Measurements from ENCODE around the gene PPP4R4.

DNA sequence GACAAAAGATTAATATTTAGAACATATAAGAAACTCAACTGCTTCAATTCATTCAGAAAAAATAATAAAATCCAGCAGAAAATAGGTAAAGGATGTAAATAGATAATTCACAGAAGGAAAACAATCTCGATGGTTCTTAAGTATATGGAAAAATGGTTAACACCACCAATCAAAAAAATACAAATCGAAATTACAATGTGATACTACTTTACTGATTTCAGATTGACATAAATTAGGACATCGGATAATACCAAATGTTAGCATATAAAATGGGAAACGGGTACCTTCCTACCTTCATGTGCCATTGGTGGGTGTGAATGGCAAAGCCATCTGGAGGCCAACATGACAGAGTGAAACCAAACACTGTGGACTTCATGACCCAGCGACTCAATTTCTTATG is 1.6 kb upstream of the PPP4R4 start:
- no peak for TF ChIP-seq POLR2A (IDR thresholded peaks at IDR 0.05)
- TF ChIP-seq, protein P1, sequence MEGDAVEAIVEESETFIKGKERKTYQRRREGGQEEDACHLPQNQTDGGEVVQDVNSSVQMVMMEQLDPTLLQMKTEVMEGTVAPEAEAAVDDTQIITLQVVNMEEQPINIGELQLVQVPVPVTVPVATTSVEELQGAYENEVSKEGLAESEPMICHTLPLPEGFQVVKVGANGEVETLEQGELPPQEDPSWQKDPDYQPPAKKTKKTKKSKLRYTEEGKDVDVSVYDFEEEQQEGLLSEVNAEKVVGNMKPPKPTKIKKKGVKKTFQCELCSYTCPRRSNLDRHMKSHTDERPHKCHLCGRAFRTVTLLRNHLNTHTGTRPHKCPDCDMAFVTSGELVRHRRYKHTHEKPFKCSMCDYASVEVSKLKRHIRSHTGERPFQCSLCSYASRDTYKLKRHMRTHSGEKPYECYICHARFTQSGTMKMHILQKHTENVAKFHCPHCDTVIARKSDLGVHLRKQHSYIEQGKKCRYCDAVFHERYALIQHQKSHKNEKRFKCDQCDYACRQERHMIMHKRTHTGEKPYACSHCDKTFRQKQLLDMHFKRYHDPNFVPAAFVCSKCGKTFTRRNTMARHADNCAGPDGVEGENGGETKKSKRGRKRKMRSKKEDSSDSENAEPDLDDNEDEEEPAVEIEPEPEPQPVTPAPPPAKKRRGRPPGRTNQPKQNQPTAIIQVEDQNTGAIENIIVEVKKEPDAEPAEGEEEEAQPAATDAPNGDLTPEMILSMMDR (IDR thresholded peaks at IDR 0.05) = no peak
